Measurements from ENCODE around the gene CUX1. TPM values are rescaled to one million over a fixed set of nuclear protein-coding genes. Genes with fewer than 3 reads are reported as not detected.

The CUX1 gene
- total and polyA plus RNA-seq, 12 donors: 34.5 to 176 (median 145) TPM

- intact Hi-C loops (cut with DNase I): no loop called here
- WGBS, 2 donors: 89 to 94% methylated on average over 2 of the region's 2 CpGs
These were observed 494.9 kb downstream of the CUX1 start for GRCh38 chr7:102312317-102312716.

GRCh38 chr7:102313997-102314780 lies 496.8 kb downstream of the CUX1 start:
- H3K9me3 ChIP-seq: no peaks in the 10 kb centered on the region
- no peak overlapping the region for H3K27ac ChIP-seq
- H3K4me1 ChIP-seq: peaks cover 0 to 8% (median 0%) of the 10 kb centered on the region in 9 donors
- H3K27me3 ChIP-seq: no peaks in the 10 kb centered on the region
- no peak for TF ChIP-seq CTCF (IDR thresholded peaks at IDR 0.05)
- intact Hi-C loops (cut with DNase I): no loop called here
- ATAC-seq (no peak), DNase-seq (no peak)
- WGBS, 2 donors: 92 to 93% methylated on average over 22 of the region's 22 CpGs
- H3K36me3 ChIP-seq: peaks cover 0 to 28% (median 0%) of the 10 kb centered on the region in 9 donors
- H3K4me3 ChIP-seq: no peak overlapping the region

More at GRCh38 chr7:102312317-102312716, 494.9 kb downstream of the CUX1 start:
- ATAC-seq (no peak), DNase-seq (no peak)
- Histone ChIP-seq H3K27ac (no peak overlapping the region), H3K36me3 (peaks cover 0 to 31% (median 0%) of the 10 kb centered on the region in 9 donors), H3K9me3 (no peaks in the 10 kb centered on the region), H3K4me1 (peaks cover 0 to 3% (median 0%) of the 10 kb centered on the region in 9 donors), H3K27me3 (no peaks in the 10 kb centered on the region), H3K4me3 (no peak overlapping the region)
- no peak for TF ChIP-seq CTCF (IDR thresholded peaks at IDR 0.05)

GRCh38 chr7:102317231-102318059 lies 500.0 kb downstream of the CUX1 start:
- Histone ChIP-seq H3K27me3 (peaks cover 0 to 15% (median 5%) of the 10 kb centered on the region in 7 donors), H3K27ac (no peak overlapping the region), H3K4me1 (peaks cover 0 to 21% (median 9%) of the 10 kb centered on the region in 9 donors), H3K9me3 (no peaks in the 10 kb centered on the region), H3K4me3 (no peak overlapping the region), H3K36me3 (peaks cover 0 to 19% (median 0%) of the 10 kb centered on the region in 9 donors)
- no peak for TF ChIP-seq CTCF (IDR thresholded peaks at IDR 0.05)
- intact Hi-C loops (cut with DNase I): no loop called here
- ATAC-seq (no peak), DNase-seq (no peak)
- 85 to 88% methylated on average over 23 to 24 of the region's 24 CpGs for WGBS, 2 donors

GRCh38 chr7:102318482-102318971 lies 501.1 kb downstream of the CUX1 start:
- DNase-seq (peak; percentile 46 to 47), ATAC-seq (peak; percentile 34 to 80 (median 48))
- Histone ChIP-seq H3K4me3 (no peak overlapping the region), H3K27ac (peak overlapping the region in 4 of 10 donors; percentile 29 to 55 (median 45)), H3K27me3 (peaks cover 0 to 19% (median 5%) of the 10 kb centered on the region in 7 donors), H3K4me1 (peaks cover 0 to 25% (median 9%) of the 10 kb centered on the region in 9 donors), H3K36me3 (peaks cover 0 to 19% (median 0%) of the 10 kb centered on the region in 9 donors), H3K9me3 (no peaks in the 10 kb centered on the region)
- intact Hi-C loops (cut with DNase I): no loop called here
- 57 to 61% methylated on average over 7 of the region's 7 CpGs for WGBS, 2 donors
- TF ChIP-seq CTCF (IDR thresholded peaks at IDR 0.05): no peak

Measured in heart right ventricle (tissue), 16 donors.